Measurements from ENCODE around the gene KCNH2.
A peak's percentile ranks its signal among the peaks of the same experiment; 100 is the strongest.

Gene KCNH2

DNA sequence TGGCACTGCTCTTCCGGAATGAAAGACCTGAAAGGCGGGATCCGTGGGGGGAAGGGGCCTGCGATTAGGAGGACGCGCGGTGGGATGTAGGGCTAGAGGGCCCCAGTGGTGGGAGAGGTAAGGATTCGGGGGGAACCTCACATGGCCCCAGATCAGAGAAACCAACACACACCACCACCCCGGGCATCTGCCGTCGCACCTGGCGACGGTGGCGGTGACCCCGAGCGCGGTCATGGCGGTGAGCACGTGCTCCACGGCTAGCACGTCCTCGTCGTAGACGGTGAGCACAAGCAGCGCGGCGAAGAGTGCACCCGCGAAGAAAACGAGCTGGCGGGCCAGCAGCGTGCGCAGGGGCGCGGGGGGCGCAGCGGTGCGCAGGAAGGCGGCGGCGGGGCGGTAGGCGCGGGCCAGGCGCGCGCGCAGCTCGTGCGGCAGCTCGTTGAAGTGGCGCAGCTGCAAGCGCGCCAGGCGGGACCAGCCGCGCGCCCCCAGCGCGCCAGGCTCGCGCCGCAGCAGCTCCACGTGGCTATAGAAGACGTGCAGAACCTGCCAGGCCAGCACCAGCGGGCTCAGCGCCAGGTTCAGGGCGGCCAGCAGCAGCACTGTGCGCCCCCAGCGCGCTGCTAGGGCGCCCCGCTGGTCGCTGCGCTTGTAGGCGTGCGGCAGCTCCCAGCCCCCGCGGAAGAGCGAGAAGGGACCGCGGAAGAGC, 40.5 kb upstream of the KCNH2 start:
- Histone ChIP-seq H3K27me3 (ENCODE audit: control insufficient read depth in 1 of 2, insufficient read depth in 2 of 2, low read length in 2 of 2) (peaks cover 24 to 31% of the 10 kb centered on the region in 2 donors), H3K27ac (ENCODE audit: low read depth, low read length) (no peak overlapping the region), H3K9ac (ENCODE audit: low read depth in 1 of 2, low read length in 2 of 2) (no peak overlapping the region), H3K9me3 (ENCODE audit: control insufficient read depth in 1 of 2, low read length in 2 of 2) (no peaks in the 10 kb centered on the region), H3K4me1 (ENCODE audit: control insufficient read depth in 1 of 2, insufficient read depth in 2 of 2, low read length in 2 of 2) (peaks cover 11 to 25% of the 10 kb centered on the region in 2 donors), H3K36me3 (ENCODE audit: control insufficient read depth in 1 of 2, insufficient read depth in 2 of 2, low read length in 2 of 2) (no peaks in the 10 kb centered on the region), H3K4me3 (ENCODE audit: low read depth in 1 of 2, low read length in 2 of 2) (peak overlapping the region in 1 of 2 donors; percentile 51)

DNA sequence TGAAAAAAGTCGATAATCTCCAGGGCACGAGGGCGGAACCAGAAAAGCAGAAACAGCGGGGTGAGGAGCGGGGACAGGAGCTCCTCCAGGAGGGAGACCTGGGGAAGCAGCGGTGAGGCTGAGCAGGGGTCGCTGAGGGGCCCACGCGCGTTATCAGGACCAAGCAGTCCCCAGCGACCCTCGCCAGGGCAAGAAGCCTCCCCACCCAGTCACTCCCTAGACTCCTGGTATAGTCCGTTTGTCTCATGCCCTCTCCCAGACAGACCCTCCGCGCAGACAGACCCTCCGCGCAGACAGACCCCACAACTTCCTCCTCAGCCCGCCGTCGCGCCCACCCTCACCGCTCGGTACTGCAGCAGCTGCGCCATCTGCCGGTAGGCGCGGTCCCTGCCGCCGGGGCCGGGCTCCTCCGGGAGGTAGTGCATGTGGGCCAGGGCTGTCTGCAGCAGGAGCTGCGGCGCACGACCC, 39.9 kb upstream of the KCNH2 start:
- Histone ChIP-seq H3K4me3 (ENCODE audit: low read depth in 1 of 2, low read length in 2 of 2) (peak overlapping the region in 1 of 2 donors; percentile 51), H3K36me3 (ENCODE audit: control insufficient read depth in 1 of 2, insufficient read depth in 2 of 2, low read length in 2 of 2) (no peaks in the 10 kb centered on the region), H3K27ac (ENCODE audit: low read depth, low read length) (no peak overlapping the region), H3K27me3 (ENCODE audit: control insufficient read depth in 1 of 2, insufficient read depth in 2 of 2, low read length in 2 of 2) (peaks cover 24 to 31% of the 10 kb centered on the region in 2 donors), H3K4me1 (ENCODE audit: control insufficient read depth in 1 of 2, insufficient read depth in 2 of 2, low read length in 2 of 2) (peaks cover 14 to 29% of the 10 kb centered on the region in 2 donors), H3K9me3 (ENCODE audit: control insufficient read depth in 1 of 2, low read length in 2 of 2) (no peaks in the 10 kb centered on the region), H3K9ac (ENCODE audit: low read depth in 1 of 2, low read length in 2 of 2) (no peak overlapping the region)

DNA sequence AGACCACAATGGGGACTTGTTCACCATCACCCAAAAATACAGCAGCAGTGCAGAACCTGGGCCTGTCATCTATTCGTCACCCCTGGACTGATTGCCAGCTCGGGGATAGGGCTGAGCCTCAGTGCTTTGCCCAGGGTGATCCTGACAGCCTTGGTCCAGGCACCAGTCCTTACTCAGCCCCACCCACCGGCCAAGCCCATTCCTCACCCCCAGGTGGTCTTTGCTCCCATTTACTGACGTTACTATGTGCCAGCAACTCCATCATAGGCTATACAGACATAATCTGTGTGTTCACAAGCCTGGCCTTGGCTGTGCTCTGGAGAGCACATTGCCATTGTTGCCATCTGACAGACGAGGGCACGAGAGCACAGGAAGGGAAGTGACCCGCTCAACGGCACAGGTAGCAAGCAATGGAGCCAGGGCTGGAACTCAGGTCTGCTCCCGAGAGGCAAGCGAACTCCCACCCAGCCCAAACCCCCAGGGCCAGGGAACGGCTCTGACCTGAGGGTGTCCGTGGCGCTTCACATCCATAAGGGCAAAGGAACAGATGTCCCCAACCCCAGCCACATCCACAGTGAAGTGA, 39.3 kb upstream of the KCNH2 start:
- Histone ChIP-seq H3K9me3 (ENCODE audit: control insufficient read depth in 1 of 2, low read length in 2 of 2) (no peaks in the 10 kb centered on the region), H3K36me3 (ENCODE audit: control insufficient read depth in 1 of 2, insufficient read depth in 2 of 2, low read length in 2 of 2) (no peaks in the 10 kb centered on the region), H3K27ac (ENCODE audit: low read depth, low read length) (no peak overlapping the region), H3K4me3 (ENCODE audit: low read depth in 1 of 2, low read length in 2 of 2) (peak overlapping the region in 1 of 2 donors; percentile 51), H3K27me3 (ENCODE audit: control insufficient read depth in 1 of 2, insufficient read depth in 2 of 2, low read length in 2 of 2) (peaks cover 24 to 31% of the 10 kb centered on the region in 2 donors), H3K9ac (ENCODE audit: low read depth in 1 of 2, low read length in 2 of 2) (no peak overlapping the region), H3K4me1 (ENCODE audit: control insufficient read depth in 1 of 2, insufficient read depth in 2 of 2, low read length in 2 of 2) (peaks cover 19 to 34% of the 10 kb centered on the region in 2 donors)

DNA sequence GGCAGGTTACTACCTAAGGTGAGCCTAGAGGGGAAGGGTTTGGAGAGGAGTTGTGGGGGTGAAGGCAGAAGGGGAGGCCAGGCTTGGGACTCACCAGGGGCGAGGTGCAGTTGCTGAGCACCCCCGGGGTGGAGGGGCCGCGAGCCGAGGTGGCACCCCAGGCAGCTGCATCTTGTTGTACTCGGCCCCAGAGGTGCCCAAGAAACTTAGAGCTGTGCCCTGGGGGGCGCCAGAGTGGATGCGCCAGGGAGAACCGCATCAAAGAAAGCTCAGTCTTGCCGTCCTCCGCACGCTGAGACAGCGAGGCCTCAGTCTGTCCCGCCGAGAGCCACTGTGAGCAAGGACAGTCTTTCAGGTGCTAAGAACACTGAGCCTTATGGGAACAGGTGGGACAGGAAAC, 38.8 kb upstream of the KCNH2 start:
- H3K9me3 ChIP-seq (ENCODE audit: control insufficient read depth in 1 of 2, low read length in 2 of 2) = no peaks in the 10 kb centered on the region
- peaks cover 24 to 31% of the 10 kb centered on the region in 2 donors for H3K27me3 ChIP-seq (ENCODE audit: control insufficient read depth in 1 of 2, insufficient read depth in 2 of 2, low read length in 2 of 2)
- no peaks in the 10 kb centered on the region for H3K36me3 ChIP-seq (ENCODE audit: control insufficient read depth in 1 of 2, insufficient read depth in 2 of 2, low read length in 2 of 2)
- no peak overlapping the region for H3K27ac ChIP-seq (ENCODE audit: low read depth, low read length)
- no peak overlapping the region for H3K4me3 ChIP-seq (ENCODE audit: low read depth in 1 of 2, low read length in 2 of 2)
- H3K4me1 ChIP-seq (ENCODE audit: control insufficient read depth in 1 of 2, insufficient read depth in 2 of 2, low read length in 2 of 2) = peaks cover 22 to 39% of the 10 kb centered on the region in 2 donors
- no peak overlapping the region for H3K9ac ChIP-seq (ENCODE audit: low read depth in 1 of 2, low read length in 2 of 2)

DNA sequence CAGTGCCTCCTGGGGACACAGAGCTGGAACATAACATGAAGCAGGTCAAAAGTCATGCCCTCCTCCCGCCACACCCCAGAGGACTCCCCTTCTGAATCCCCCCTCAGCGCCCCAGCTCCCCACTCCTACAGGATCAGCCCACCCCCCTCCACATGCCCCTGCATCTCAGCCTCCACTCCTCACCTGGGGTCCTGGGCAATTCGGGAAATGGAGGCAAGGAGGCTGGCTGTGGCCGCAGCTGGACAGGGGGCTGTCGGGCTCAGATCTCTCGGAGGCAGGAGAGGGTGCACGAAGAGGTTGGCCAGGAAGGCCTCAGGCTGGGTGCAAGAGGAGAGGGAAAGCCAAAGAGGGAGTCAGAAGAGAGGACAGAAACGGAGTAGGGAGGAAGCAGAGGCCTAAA, 38.4 kb upstream of the KCNH2 start:
- no peaks in the 10 kb centered on the region for H3K9me3 ChIP-seq (ENCODE audit: control insufficient read depth in 1 of 2, low read length in 2 of 2)
- H3K27me3 ChIP-seq (ENCODE audit: control insufficient read depth in 1 of 2, insufficient read depth in 2 of 2, low read length in 2 of 2) = peaks cover 24 to 31% of the 10 kb centered on the region in 2 donors
- no peak overlapping the region for H3K9ac ChIP-seq (ENCODE audit: low read depth in 1 of 2, low read length in 2 of 2)
- H3K36me3 ChIP-seq (ENCODE audit: control insufficient read depth in 1 of 2, insufficient read depth in 2 of 2, low read length in 2 of 2) = no peaks in the 10 kb centered on the region
- no peak overlapping the region for H3K4me3 ChIP-seq (ENCODE audit: low read depth in 1 of 2, low read length in 2 of 2)
- no peak overlapping the region for H3K27ac ChIP-seq (ENCODE audit: low read depth, low read length)
- H3K4me1 ChIP-seq (ENCODE audit: control insufficient read depth in 1 of 2, insufficient read depth in 2 of 2, low read length in 2 of 2) = peaks cover 26 to 41% of the 10 kb centered on the region in 2 donors

DNA sequence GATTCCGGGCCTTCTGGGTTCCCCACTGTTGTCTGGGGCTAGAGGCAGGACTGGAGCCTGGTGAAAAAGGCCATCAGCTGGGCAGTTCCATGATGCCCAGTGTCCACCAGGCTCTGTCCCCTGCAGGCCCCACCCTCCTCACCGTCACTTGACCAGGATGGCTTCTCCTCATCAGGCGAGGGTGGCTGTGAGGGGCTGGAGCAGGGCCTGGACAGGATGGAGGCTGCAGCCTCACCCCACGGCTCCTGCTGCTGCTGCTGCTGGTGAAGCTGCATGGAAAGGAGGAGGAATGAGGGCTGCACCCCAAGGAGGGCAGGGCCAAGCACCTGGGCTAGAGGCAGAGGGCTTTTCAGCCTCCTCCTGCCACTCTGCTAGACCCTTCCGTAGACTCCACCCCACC, 37.8 kb upstream of the KCNH2 start:
- no peak overlapping the region for H3K27ac ChIP-seq (ENCODE audit: low read depth, low read length)
- H3K4me1 ChIP-seq (ENCODE audit: control insufficient read depth in 1 of 2, insufficient read depth in 2 of 2, low read length in 2 of 2) = peaks cover 26 to 41% of the 10 kb centered on the region in 2 donors
- H3K4me3 ChIP-seq (ENCODE audit: low read depth in 1 of 2, low read length in 2 of 2) = no peak overlapping the region
- no peaks in the 10 kb centered on the region for H3K9me3 ChIP-seq (ENCODE audit: control insufficient read depth in 1 of 2, low read length in 2 of 2)
- H3K9ac ChIP-seq (ENCODE audit: low read depth in 1 of 2, low read length in 2 of 2) = no peak overlapping the region
- no peaks in the 10 kb centered on the region for H3K36me3 ChIP-seq (ENCODE audit: control insufficient read depth in 1 of 2, insufficient read depth in 2 of 2, low read length in 2 of 2)
- H3K27me3 ChIP-seq (ENCODE audit: control insufficient read depth in 1 of 2, insufficient read depth in 2 of 2, low read length in 2 of 2) = peaks cover 24 to 31% of the 10 kb centered on the region in 2 donors

DNA sequence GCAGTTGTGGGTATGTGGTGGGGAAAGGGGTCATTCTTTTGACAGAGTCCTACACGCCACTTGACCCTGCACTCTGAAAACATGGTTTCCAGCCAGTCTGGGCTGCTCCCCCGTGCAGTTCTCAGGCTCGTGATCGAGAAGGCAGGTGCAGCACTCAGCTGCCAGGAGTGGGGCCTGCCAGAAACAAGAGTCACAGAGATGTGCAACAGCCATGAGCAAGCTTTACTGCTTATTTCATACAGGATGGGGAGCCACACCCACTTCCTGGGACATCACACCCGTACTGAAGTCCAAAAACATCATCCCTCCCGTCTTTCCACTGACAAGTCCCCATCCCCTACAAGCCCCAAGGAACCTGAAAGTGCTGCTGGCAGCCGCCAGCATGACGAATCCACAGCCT, 36.8 kb upstream of the KCNH2 start:
- H3K4me3 ChIP-seq (ENCODE audit: low read depth in 1 of 2, low read length in 2 of 2) = no peak overlapping the region
- H3K9ac ChIP-seq (ENCODE audit: low read depth in 1 of 2, low read length in 2 of 2) = no peak overlapping the region
- no peaks in the 10 kb centered on the region for H3K9me3 ChIP-seq (ENCODE audit: control insufficient read depth in 1 of 2, low read length in 2 of 2)
- H3K36me3 ChIP-seq (ENCODE audit: control insufficient read depth in 1 of 2, insufficient read depth in 2 of 2, low read length in 2 of 2) = no peaks in the 10 kb centered on the region
- peaks cover 14 to 21% of the 10 kb centered on the region in 2 donors for H3K27me3 ChIP-seq (ENCODE audit: control insufficient read depth in 1 of 2, insufficient read depth in 2 of 2, low read length in 2 of 2)
- H3K4me1 ChIP-seq (ENCODE audit: control insufficient read depth in 1 of 2, insufficient read depth in 2 of 2, low read length in 2 of 2) = peaks cover 26 to 44% of the 10 kb centered on the region in 2 donors
- no peak overlapping the region for H3K27ac ChIP-seq (ENCODE audit: low read depth, low read length)

DNA sequence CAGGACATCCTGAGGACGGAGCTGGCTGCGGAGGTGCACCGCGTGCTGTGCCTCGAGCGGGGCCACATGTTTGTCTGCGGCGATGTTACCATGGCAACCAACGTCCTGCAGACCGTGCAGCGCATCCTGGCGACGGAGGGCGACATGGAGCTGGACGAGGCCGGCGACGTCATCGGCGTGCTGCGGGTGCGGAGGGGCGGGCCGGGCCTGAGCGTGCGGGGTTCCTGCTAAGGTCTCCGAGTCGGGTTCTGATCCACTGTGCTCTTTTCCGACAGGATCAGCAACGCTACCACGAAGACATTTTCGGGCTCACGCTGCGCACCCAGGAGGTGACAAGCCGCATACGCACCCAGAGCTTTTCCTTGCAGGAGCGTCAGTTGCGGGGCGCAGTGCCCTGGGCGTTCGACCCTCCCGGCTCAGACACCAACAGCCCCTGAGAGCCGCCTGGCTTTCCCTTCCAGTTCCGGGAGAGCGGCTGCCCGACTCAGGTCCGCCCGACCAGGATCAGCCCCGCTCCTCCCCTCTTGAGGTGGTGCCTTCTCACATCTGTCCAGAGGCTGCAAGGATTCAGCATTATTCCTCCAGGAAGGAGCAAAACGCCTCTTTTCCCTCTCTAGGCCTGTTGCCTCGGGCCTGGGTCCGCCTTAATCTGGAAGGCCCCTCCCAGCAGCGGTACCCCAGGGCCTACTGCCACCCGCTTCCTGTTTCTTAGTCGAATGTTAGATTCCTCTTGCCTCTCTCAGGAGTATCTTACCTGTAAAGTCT, 35.8 kb upstream of the KCNH2 start:
- Histone ChIP-seq H3K9ac (ENCODE audit: low read depth in 1 of 2, low read length in 2 of 2) (peak overlapping the region; percentile 36 to 38), H3K27ac (ENCODE audit: low read depth, low read length) (no peak overlapping the region), H3K27me3 (ENCODE audit: control insufficient read depth in 1 of 2, insufficient read depth in 2 of 2, low read length in 2 of 2) (peaks cover 5 to 11% of the 10 kb centered on the region in 2 donors), H3K36me3 (ENCODE audit: control insufficient read depth in 1 of 2, insufficient read depth in 2 of 2, low read length in 2 of 2) (no peaks in the 10 kb centered on the region), H3K4me3 (ENCODE audit: low read depth in 1 of 2, low read length in 2 of 2) (peak overlapping the region; percentile 45 to 64), H3K9me3 (ENCODE audit: control insufficient read depth in 1 of 2, low read length in 2 of 2) (no peaks in the 10 kb centered on the region), H3K4me1 (ENCODE audit: control insufficient read depth in 1 of 2, insufficient read depth in 2 of 2, low read length in 2 of 2) (peaks cover 23 to 40% of the 10 kb centered on the region in 2 donors)

DNA sequence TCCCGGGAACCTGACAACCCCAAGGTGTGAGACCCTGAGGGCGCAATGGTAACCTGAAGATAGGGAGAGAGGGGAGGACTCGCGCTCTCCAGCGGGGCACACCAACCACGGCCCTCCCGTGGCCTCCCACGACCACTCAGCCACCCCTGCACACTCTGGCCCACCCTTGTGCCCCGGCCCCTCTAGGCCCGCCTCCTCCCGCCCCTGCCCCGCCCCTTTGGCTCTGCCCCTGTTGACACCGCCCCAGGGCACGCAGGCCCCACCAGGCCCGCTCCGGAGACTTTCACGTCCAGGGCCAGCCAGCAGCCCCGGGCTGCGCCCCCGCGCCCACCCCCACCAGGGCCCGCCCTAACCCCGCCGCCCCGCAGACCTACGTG, 35.2 kb upstream of the KCNH2 start:
- Histone ChIP-seq H3K4me1 (ENCODE audit: control insufficient read depth in 1 of 2, insufficient read depth in 2 of 2, low read length in 2 of 2) (peaks cover 22 to 36% of the 10 kb centered on the region in 2 donors), H3K4me3 (ENCODE audit: low read depth in 1 of 2, low read length in 2 of 2) (peak overlapping the region; percentile 45 to 64), H3K9me3 (ENCODE audit: control insufficient read depth in 1 of 2, low read length in 2 of 2) (no peaks in the 10 kb centered on the region), H3K36me3 (ENCODE audit: control insufficient read depth in 1 of 2, insufficient read depth in 2 of 2, low read length in 2 of 2) (no peaks in the 10 kb centered on the region), H3K27ac (ENCODE audit: low read depth, low read length) (no peak overlapping the region), H3K27me3 (ENCODE audit: control insufficient read depth in 1 of 2, insufficient read depth in 2 of 2, low read length in 2 of 2) (peaks cover 2 to 6% of the 10 kb centered on the region in 2 donors), H3K9ac (ENCODE audit: low read depth in 1 of 2, low read length in 2 of 2) (no peak overlapping the region)

DNA sequence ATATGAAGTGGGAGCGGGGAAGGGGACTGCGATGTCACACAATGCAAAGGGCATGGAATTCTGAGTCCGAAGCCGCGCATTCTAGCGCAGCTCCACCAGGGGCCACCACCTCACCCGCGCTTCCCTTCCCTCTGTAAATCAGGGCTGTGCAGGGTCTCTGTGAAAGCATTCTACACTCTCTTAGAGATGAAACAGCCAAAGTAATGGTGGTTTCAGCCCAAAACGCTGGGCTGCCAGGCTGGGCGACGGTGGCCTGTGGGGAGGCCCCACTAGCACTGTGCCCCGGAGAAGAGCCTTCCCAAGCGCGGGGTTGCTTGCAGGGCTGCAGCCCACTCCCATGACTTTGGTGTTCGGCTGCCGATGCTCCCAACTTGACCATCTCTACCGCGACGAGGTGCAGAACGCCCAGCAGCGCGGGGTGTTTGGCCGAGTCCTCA, 34.8 kb upstream of the KCNH2 start:
- no peak overlapping the region for H3K27ac ChIP-seq (ENCODE audit: low read depth, low read length)
- H3K36me3 ChIP-seq (ENCODE audit: control insufficient read depth in 1 of 2, insufficient read depth in 2 of 2, low read length in 2 of 2) = no peaks in the 10 kb centered on the region
- H3K4me1 ChIP-seq (ENCODE audit: control insufficient read depth in 1 of 2, insufficient read depth in 2 of 2, low read length in 2 of 2) = peaks cover 22 to 32% of the 10 kb centered on the region in 2 donors
- H3K9me3 ChIP-seq (ENCODE audit: control insufficient read depth in 1 of 2, low read length in 2 of 2) = no peaks in the 10 kb centered on the region
- no peak overlapping the region for H3K4me3 ChIP-seq (ENCODE audit: low read depth in 1 of 2, low read length in 2 of 2)
- peaks cover 0 to 2% of the 10 kb centered on the region in 2 donors for H3K27me3 ChIP-seq (ENCODE audit: control insufficient read depth in 1 of 2, insufficient read depth in 2 of 2, low read length in 2 of 2)
- H3K9ac ChIP-seq (ENCODE audit: low read depth in 1 of 2, low read length in 2 of 2) = no peak overlapping the region
